Measurements from ENCODE around the gene LINC00237. TPM values are rescaled to one million over a fixed set of nuclear protein-coding genes. Genes with fewer than 3 reads are reported as not detected.

The LINC00237 gene
- total and polyA plus RNA-seq, 2 experiments from 2014 or later: 0.31 to 2.0 TPM

GRCh38 chr20:21113697-21114096, 7.5 kb upstream of the LINC00237 start (continued):
- TF ChIP-seq, protein P1, sequence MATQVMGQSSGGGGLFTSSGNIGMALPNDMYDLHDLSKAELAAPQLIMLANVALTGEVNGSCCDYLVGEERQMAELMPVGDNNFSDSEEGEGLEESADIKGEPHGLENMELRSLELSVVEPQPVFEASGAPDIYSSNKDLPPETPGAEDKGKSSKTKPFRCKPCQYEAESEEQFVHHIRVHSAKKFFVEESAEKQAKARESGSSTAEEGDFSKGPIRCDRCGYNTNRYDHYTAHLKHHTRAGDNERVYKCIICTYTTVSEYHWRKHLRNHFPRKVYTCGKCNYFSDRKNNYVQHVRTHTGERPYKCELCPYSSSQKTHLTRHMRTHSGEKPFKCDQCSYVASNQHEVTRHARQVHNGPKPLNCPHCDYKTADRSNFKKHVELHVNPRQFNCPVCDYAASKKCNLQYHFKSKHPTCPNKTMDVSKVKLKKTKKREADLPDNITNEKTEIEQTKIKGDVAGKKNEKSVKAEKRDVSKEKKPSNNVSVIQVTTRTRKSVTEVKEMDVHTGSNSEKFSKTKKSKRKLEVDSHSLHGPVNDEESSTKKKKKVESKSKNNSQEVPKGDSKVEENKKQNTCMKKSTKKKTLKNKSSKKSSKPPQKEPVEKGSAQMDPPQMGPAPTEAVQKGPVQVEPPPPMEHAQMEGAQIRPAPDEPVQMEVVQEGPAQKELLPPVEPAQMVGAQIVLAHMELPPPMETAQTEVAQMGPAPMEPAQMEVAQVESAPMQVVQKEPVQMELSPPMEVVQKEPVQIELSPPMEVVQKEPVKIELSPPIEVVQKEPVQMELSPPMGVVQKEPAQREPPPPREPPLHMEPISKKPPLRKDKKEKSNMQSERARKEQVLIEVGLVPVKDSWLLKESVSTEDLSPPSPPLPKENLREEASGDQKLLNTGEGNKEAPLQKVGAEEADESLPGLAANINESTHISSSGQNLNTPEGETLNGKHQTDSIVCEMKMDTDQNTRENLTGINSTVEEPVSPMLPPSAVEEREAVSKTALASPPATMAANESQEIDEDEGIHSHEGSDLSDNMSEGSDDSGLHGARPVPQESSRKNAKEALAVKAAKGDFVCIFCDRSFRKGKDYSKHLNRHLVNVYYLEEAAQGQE (IDR thresholded peaks at IDR 0.05; ENCODE audit: unreplicated experiment): no peak
- TF ChIP-seq NANOG (IDR thresholded peaks at IDR 0.05; ENCODE audit: borderline replicate concordance) (no peak), POLR2AphosphoS5 (IDR thresholded peaks at IDR 0.05; ENCODE audit: low read depth) (no peak), JUNB (IDR thresholded peaks at IDR 0.05; ENCODE audit: unreplicated experiment) (no peak), EZH2 (IDR thresholded peaks at IDR 0.05; ENCODE audit: low read depth, unreplicated experiment) (no peak), ZNF114 (CRISPR knock-in tag; IDR thresholded peaks at IDR 0.05) (no peak), ZNF331 (CRISPR knock-in tag; IDR thresholded peaks at IDR 0.05; ENCODE audit: low read depth) (no peak)

- Histone ChIP-seq H3K4me2 (no peak overlapping the region), H3K27ac (ENCODE audit: low read depth) (no peak overlapping the region), H3K4me1 (ENCODE audit: insufficient read depth) (peaks cover 25% of the 10 kb centered on the region), H4K20me1 (replicated peaks; ENCODE audit: insufficient read depth) (no peaks in the 10 kb centered on the region), H3K27me3 (ENCODE audit: insufficient read depth) (peaks cover 29% of the 10 kb centered on the region), H2AFZ (no peak overlapping the region), H3K4me3 (no peak overlapping the region), H3K79me2 (replicated peaks; ENCODE audit: insufficient read depth) (no peaks in the 10 kb centered on the region), H3F3A (replicated peaks; ENCODE audit: low read depth) (no peaks in the 10 kb centered on the region), H3K9me2 (ENCODE audit: insufficient read depth) (no peaks in the 10 kb centered on the region), H3K36me3 (ENCODE audit: insufficient read depth) (no peaks in the 10 kb centered on the region)
- H3K27me3 Mint-ChIP-seq (ENCODE audit: insufficient read depth, low read depth, poor library complexity): peaks cover 24% of the 10 kb centered on the region
- TF ChIP-seq CREB1 (CRISPR knock-in tag; IDR thresholded peaks at IDR 0.05; ENCODE audit: low read depth) (no peak), EZH2phosphoT487 (IDR thresholded peaks at IDR 0.05; ENCODE audit: unreplicated experiment) (no peak), EZH2 (IDR thresholded peaks at IDR 0.05; ENCODE audit: low read depth, unreplicated experiment) (no peak)
- no peak for DNase-seq (ENCODE audit: low spot score)
- no peaks in the 10 kb centered on the region for H3K9me3 Mint-ChIP-seq
- ATAC-seq: no peak
- no peak overlapping the region for H3K27ac Mint-ChIP-seq
- peaks cover 17% of the 10 kb centered on the region for H3K4me1 Mint-ChIP-seq
- no peaks in the 10 kb centered on the region for H3K36me3 Mint-ChIP-seq (ENCODE audit: low read depth)
- H3K4me3 Mint-ChIP-seq: no peak overlapping the region
Observed at GRCh38 chr20:21111416-21111815, 5.3 kb upstream of the LINC00237 start.

- ATAC-seq (no peak), DNase-seq (ENCODE audit: low spot score) (no peak)
- Histone ChIP-seq H3K27me3 (ENCODE audit: insufficient read depth) (peaks cover 35% of the 10 kb centered on the region), H3K27ac (ENCODE audit: low read depth) (no peak overlapping the region), H3K4me3 (no peak overlapping the region), H3K79me2 (replicated peaks; ENCODE audit: insufficient read depth) (no peaks in the 10 kb centered on the region), H3K4me2 (no peak overlapping the region), H3K9me2 (ENCODE audit: insufficient read depth) (no peaks in the 10 kb centered on the region), H3F3A (replicated peaks; ENCODE audit: low read depth) (no peaks in the 10 kb centered on the region), H3K4me1 (ENCODE audit: insufficient read depth) (peaks cover 28% of the 10 kb centered on the region), H2AFZ (no peak overlapping the region), H3K36me3 (ENCODE audit: insufficient read depth) (no peaks in the 10 kb centered on the region), H4K20me1 (replicated peaks; ENCODE audit: insufficient read depth) (no peaks in the 10 kb centered on the region)
- H3K4me3 Mint-ChIP-seq: no peak overlapping the region
- H3K27me3 Mint-ChIP-seq (ENCODE audit: insufficient read depth, low read depth, poor library complexity): peaks cover 30% of the 10 kb centered on the region
- no peak overlapping the region for H3K27ac Mint-ChIP-seq
- no peaks in the 10 kb centered on the region for H3K36me3 Mint-ChIP-seq (ENCODE audit: low read depth)
- no peaks in the 10 kb centered on the region for H3K9me3 Mint-ChIP-seq
- peaks cover 19% of the 10 kb centered on the region for H3K4me1 Mint-ChIP-seq
- TF ChIP-seq STAT1 (IDR thresholded peaks at IDR 0.05; ENCODE audit: unreplicated experiment): no peak
Observed at GRCh38 chr20:21110811-21111210, 4.7 kb upstream of the LINC00237 start.

Data from GM23338 (cell line).